ENCODE data around the gene NRTN. TPM values are rescaled to one million over a fixed set of nuclear protein-coding genes. Genes with fewer than 3 reads are reported as not detected.

The NRTN gene
- total RNA-seq, 1 donor from 2014 or later = 2.8 TPM

DNA sequence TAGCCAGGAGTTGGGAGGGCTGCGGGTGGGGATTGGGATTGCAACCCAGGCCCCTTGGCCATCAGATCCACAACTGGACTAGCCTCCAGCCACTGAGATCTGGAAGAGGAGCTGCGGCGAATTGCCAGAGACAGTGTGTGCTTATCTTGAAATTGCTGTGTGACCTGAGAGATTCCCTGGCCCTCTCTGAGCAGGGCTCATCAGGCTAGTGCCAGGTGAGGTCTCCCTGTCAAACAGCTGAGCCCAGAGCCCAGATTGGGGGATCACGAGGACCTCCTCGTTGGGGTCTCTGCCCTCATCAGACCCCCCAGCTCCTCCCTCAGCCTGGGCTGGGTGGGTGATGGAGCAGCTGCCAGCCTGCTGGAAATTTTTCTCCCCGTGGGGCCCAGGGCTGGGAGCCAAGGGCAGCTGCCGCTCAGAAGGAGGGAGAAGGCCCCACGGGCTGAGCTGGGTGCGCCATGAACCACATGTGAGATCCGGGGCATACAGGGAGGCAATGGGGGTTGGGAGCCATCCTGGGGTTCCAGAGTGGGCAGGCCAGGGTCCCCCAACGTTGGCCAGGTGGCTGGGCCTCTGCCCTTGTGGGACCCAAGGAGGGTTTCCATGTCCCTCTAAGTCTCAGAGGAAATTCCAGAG lies 58.3 kb downstream of the NRTN start:
- no peak for DNase-seq (ENCODE audit: low spot score in 2 of 2, unreplicated experiment in 2 of 2)
- TF ChIP-seq, protein P1, sequence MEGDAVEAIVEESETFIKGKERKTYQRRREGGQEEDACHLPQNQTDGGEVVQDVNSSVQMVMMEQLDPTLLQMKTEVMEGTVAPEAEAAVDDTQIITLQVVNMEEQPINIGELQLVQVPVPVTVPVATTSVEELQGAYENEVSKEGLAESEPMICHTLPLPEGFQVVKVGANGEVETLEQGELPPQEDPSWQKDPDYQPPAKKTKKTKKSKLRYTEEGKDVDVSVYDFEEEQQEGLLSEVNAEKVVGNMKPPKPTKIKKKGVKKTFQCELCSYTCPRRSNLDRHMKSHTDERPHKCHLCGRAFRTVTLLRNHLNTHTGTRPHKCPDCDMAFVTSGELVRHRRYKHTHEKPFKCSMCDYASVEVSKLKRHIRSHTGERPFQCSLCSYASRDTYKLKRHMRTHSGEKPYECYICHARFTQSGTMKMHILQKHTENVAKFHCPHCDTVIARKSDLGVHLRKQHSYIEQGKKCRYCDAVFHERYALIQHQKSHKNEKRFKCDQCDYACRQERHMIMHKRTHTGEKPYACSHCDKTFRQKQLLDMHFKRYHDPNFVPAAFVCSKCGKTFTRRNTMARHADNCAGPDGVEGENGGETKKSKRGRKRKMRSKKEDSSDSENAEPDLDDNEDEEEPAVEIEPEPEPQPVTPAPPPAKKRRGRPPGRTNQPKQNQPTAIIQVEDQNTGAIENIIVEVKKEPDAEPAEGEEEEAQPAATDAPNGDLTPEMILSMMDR (IDR thresholded peaks at IDR 0.05; ENCODE audit: unreplicated experiment) = no peak

DNA sequence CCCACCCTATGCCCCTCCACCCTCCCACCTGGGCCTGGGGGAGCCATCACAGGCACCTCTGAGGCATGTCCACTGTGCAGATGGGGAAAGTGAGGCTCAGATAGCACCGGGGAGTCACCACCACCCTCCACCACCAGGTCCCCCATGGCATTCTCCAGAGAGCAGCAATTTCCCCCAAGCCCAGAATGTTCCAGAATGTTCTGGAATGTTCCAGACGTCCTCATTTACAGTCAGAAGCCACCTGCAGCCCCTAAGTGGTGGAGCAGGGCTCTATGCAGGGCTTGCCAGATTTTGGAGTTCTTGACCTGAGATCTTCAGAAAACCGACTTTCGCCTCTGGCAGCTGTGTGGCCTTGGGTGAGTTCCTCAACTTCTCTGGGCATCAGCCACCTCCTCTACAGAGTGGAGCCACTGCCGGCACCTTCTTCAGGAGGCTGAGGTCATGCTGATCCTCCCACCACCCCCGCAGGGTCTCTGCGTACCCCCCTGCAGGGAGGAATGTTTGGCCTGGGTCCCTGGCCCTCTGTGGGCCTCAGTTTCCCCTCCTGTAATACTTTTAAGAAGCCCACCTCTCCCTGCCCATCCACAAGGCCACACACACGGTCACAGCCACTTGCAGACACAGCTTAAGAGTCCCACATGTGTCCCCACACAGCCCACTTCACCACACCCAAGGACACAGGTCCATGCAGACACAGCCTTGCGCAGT lies 59.3 kb downstream of the NRTN start:
- H3K36me3 Mint-ChIP-seq = no peaks in the 10 kb centered on the region
- no peak overlapping the region for H3K4me3 Mint-ChIP-seq
- H3K27me3 Mint-ChIP-seq (ENCODE audit: low read depth) = no peaks in the 10 kb centered on the region
- no peak for DNase-seq (ENCODE audit: low spot score in 2 of 2, unreplicated experiment in 2 of 2)
- TF ChIP-seq, protein P1 (IDR thresholded peaks at IDR 0.05; ENCODE audit: unreplicated experiment) = no peak
- H3K27ac Mint-ChIP-seq = no peak overlapping the region
- no peaks in the 10 kb centered on the region for H3K9me3 Mint-ChIP-seq
- H3K4me1 Mint-ChIP-seq = peaks cover 1% of the 10 kb centered on the region

More for the DNA sequence above, 58.3 kb downstream of the NRTN start:
- Mint-ChIP-seq H3K4me3 (no peak overlapping the region), H3K9me3 (no peaks in the 10 kb centered on the region), H3K4me1 (peaks cover 1% of the 10 kb centered on the region), H3K27ac (no peak overlapping the region), H3K36me3 (no peaks in the 10 kb centered on the region), H3K27me3 (ENCODE audit: low read depth) (no peaks in the 10 kb centered on the region)

DNA sequence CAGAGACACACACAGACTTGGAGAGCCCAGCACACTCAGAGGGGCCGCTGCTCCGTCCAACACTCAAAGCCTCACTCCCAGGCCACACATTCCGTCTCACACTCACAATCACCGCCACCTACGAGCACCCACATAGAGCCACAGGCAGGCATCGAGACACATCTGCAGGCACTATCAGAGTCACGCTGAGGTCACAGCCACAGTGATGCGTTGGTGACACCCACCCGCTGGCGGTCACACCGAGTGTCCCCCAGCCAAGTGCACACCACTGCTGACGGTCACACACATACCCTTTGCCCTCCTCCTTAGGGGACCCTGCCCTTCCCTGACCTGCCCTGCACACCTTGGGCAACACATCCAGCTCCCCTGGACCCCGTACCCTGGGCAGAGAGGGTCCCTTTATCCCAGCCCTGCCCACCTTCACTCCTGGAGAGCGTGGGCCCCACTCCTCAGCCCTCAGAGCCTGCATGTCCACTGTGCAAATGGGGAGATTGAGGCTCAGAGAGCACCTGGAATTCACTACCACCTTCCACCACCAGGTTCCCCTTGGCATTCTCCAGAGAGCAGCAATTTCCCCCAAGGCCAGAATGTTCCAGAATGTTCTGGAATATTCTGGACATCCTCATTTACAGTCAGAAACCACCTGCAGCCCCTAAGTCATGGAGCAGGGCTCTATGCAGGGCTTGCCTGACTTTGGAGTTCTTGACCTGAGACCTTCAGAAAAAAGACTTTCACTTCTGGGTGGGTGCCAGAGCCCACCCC lies 60.0 kb downstream of the NRTN start:
- Mint-ChIP-seq H3K27me3 (ENCODE audit: low read depth) (no peaks in the 10 kb centered on the region), H3K9me3 (no peaks in the 10 kb centered on the region), H3K36me3 (no peaks in the 10 kb centered on the region), H3K4me3 (no peak overlapping the region), H3K4me1 (peaks cover 1% of the 10 kb centered on the region), H3K27ac (no peak overlapping the region)
- DNase-seq (ENCODE audit: low spot score in 2 of 2, unreplicated experiment in 2 of 2) = no peak
- TF ChIP-seq, protein P1 (IDR thresholded peaks at IDR 0.05; ENCODE audit: unreplicated experiment) = peak; percentile 60

DNA sequence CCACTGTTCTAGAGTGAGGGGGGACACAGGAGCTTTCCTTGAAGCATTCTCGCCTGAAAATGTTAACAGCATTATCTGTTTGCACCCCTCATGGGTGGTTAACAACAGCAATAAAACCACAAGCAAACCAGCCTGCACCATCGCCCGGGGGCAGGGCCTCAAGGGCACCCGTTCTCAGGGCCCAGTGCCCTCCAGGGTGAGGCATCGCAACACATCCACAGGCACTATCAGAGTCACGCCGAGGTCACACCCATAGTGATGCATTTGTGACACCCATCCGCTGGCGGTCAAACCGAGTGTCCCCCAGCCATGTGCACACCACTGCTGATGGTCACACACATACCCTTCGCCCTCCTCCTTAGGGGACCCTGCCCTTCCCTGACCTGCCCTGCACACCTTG lies 60.9 kb downstream of the NRTN start:
- no peaks in the 10 kb centered on the region for H3K27me3 Mint-ChIP-seq (ENCODE audit: low read depth)
- no peak overlapping the region for H3K4me3 Mint-ChIP-seq
- TF ChIP-seq, protein P1 (IDR thresholded peaks at IDR 0.05; ENCODE audit: unreplicated experiment) = no peak
- no peak for DNase-seq (ENCODE audit: low spot score in 2 of 2, unreplicated experiment in 2 of 2)
- H3K36me3 Mint-ChIP-seq = no peaks in the 10 kb centered on the region
- H3K4me1 Mint-ChIP-seq = peaks cover 1% of the 10 kb centered on the region
- no peak overlapping the region for H3K27ac Mint-ChIP-seq
- H3K9me3 Mint-ChIP-seq = no peaks in the 10 kb centered on the region

DNA sequence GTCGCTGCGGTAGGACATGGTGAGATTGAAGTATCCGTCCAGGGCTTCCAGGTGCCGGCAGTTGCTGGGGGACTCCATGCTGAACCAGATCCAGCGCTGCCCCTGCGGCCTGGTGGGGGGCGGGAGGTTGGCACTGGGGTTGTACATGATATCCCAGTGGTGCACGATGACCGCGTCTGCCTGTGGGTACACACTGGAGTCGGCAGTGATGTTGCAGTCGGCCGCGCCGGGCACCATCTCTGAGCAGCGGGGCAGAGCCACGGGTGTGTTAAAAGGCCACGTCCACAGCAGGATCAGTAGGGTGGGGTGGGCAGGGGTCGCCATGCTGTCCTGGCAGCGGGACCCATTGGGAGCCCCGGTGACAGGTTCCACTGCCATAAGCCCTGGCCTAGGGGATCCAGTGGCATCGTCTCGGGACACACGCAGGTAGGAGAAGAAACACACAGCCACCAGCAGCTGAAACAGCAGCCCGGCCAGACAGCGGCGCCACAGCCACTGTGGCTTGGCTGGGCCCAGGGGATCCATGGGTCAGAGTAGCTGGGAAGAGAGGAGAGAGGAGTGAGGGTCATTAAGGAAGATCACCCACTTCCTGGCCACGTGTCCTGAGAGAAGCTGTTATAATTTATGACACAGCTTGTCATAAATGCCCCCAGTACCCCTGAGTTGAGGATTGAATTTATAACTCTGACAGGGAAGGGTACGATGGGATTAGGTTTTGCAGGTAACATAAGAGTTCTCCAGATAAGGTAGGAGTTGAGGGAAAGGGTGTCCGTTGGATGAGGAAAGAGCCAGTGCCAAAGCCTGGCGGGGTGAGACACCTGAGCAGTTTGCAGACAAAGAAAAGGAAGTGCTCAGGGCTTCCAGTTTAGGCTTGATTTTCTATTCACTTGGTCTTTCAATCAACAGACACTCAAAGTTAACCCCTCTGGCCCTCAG lies 62.6 kb downstream of the NRTN start:
- Mint-ChIP-seq H3K9me3 (no peaks in the 10 kb centered on the region), H3K27ac (no peak overlapping the region), H3K4me3 (no peak overlapping the region), H3K27me3 (ENCODE audit: low read depth) (no peaks in the 10 kb centered on the region), H3K36me3 (no peaks in the 10 kb centered on the region), H3K4me1 (peaks cover 1% of the 10 kb centered on the region)
- TF ChIP-seq, protein P1 (IDR thresholded peaks at IDR 0.05; ENCODE audit: unreplicated experiment) = no peak
- no peak for DNase-seq (ENCODE audit: low spot score in 2 of 2, unreplicated experiment in 2 of 2)

Data from mesothelial cell of epicardium (in vitro differentiated cells).